IMR-90 (cell line): ENCODE data around the gene AMN.

ENCODE experiments used
- CTCF ChIP-seq: conservative IDR thresholded peaks from 2 replicates; pipeline ENCODE4 v1.5.1; 2012; ENCODE audit warnings: mild to moderate bottlenecking, low read depth, low read length, improper control_type of control experiment
- POLR2A ChIP-seq: IDR thresholded peaks from 2 replicates; pipeline ENCODE4 v1.6.1; 2012; ENCODE audit warnings: mild to moderate bottlenecking, low read depth, low read length
- RFX5 ChIP-seq: IDR thresholded peaks from 2 replicates; pipeline ENCODE4 v1.8.0; 2012; ENCODE audit warnings: low read depth, mild to moderate bottlenecking, low read length, moderate library complexity
- TF ChIP-seq, protein P1 (sequence below): fragments of 150-350 bp; IDR thresholded peaks from 2 replicates; pipeline ENCODE4 v1.6.1; 2016; ENCODE audit warnings: low read depth, mild to moderate bottlenecking, low read length, moderate library complexity, borderline replicate concordance

DNA sequence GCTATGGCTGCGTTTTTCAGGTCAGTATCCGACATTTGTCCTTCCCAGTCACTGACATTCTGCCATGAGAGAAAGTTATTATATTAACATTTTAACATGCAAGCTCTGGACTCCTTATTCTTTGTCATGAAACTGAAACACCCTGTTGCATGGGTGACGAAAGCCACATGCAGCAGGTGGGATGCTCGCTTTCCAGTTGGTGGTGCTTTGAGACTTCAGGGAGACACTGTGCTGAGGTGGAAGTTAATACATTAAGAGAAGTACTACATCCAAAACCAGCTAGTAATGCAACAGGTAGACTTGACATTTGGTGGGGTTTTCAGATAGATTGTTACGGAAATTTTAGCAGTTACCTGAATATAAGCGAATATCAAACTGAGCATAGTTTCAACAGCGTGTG, 32.8 kb upstream of the AMN start:
- TF ChIP-seq CTCF (no peak), POLR2A (no peak), RFX5 (no peak)
- TF ChIP-seq, protein P1, sequence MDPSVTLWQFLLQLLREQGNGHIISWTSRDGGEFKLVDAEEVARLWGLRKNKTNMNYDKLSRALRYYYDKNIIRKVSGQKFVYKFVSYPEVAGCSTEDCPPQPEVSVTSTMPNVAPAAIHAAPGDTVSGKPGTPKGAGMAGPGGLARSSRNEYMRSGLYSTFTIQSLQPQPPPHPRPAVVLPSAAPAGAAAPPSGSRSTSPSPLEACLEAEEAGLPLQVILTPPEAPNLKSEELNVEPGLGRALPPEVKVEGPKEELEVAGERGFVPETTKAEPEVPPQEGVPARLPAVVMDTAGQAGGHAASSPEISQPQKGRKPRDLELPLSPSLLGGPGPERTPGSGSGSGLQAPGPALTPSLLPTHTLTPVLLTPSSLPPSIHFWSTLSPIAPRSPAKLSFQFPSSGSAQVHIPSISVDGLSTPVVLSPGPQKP: no peak
